WTC11 (cell line): ENCODE data around the gene NEO1. TPM values are rescaled to one million over a fixed set of nuclear protein-coding genes. Genes with fewer than 3 reads are reported as not detected.

Source experiments
- ATAC-seq: fragments of 200-7000 bp; cut with Tn5 transposase; 2 replicates; pipeline ENCODE4 v1.10.0; 2021; ENCODE audit warnings: mild to moderate bottlenecking, moderate library complexity
- CTCF ChIA-PET: fragments of 300-600 bp; sonication (Branson Sonifier 250); formaldehyde crosslinking; loops from one replicate; lab custom pipeline; 2021; ENCODE audit warnings: antibody characterized with exemption; lab: Charles Lee
- POLR2A ChIA-PET: fragments of 350-600 bp; sonication (Branson Sonifier 250); formaldehyde crosslinking; loops from one replicate; lab custom pipeline; 2021; ENCODE audit warnings: antibody characterized with exemption; lab: Charles Lee
- DNase-seq: peaks from one replicate; pipeline ENCODE4 v3.0.0; 2021; ENCODE audit warnings: low spot score
- H3K27ac Mint-ChIP-seq: 2 replicates; pipeline ENCODE4 v1.8.0; 2021; ENCODE audit warnings: mixed read lengths
- H3K27me3 Mint-ChIP-seq: 2 replicates; pipeline ENCODE4 v1.8.0; 2021; ENCODE audit warnings: low read depth, mild to moderate bottlenecking, moderate library complexity, mixed read lengths
- H3K36me3 Mint-ChIP-seq: 2 replicates; pipeline ENCODE4 v1.8.0; 2021; ENCODE audit warnings: mixed read lengths
- H3K4me1 Mint-ChIP-seq: 2 replicates; pipeline ENCODE4 v1.8.0; 2022; ENCODE audit warnings: mixed read lengths
- H3K4me3 Mint-ChIP-seq: 2 replicates; pipeline ENCODE4 v1.8.0; 2021; ENCODE audit warnings: mild to moderate bottlenecking, moderate library complexity, mixed read lengths
- H3K9me3 Mint-ChIP-seq: 2 replicates; pipeline ENCODE4 v1.8.0; 2021; ENCODE audit warnings: mixed read lengths
- CTCF ChIP-seq: fragments of 200-600 bp; IDR thresholded peaks from 2 replicates; pipeline ENCODE4 v1.8.0; 2022; ENCODE audit warnings: antibody characterized with exemption
- EMX1 ChIP-seq: fragments of 250-450 bp; sonication (Bioruptor Pico); IDR thresholded peaks from 2 replicates; pipeline ENCODE4 v1.8.0; 2021; ENCODE audit warnings: mild to moderate bottlenecking
- ETV6 ChIP-seq: sonication (generic); formaldehyde crosslinking; IDR thresholded peaks from 2 replicates; pipeline ENCODE4 v1.8.1; 2022; ENCODE audit warnings: mild to moderate bottlenecking, missing genetic modification reagents
- FOXP1 ChIP-seq: sonication (generic); formaldehyde crosslinking; IDR thresholded peaks from 2 replicates; pipeline ENCODE4 v1.8.0; 2022; ENCODE audit warnings: missing genetic modification reagents, mild to moderate bottlenecking, moderate library complexity, borderline replicate concordance
- GABPB1 ChIP-seq: sonication (generic); formaldehyde crosslinking; IDR thresholded peaks from 2 replicates; pipeline ENCODE4 v1.8.1; 2023; ENCODE audit warnings: mild to moderate bottlenecking, missing genetic modification reagents
- GTF2I ChIP-seq: fragments of 250-450 bp; sonication (Bioruptor Pico); conservative IDR thresholded peaks from 2 replicates; pipeline ENCODE4 v1.4.0; 2021; ENCODE audit warnings: mild to moderate bottlenecking
- HMGA2 ChIP-seq: fragments of 250-450 bp; sonication (Bioruptor Pico); IDR thresholded peaks from 2 replicates; pipeline ENCODE4 v1.4.0; 2021; ENCODE audit warnings: mild to moderate bottlenecking, moderate library complexity
- KAT7 ChIP-seq: sonication (generic); formaldehyde crosslinking; IDR thresholded peaks from 2 replicates; pipeline ENCODE4 v1.8.1; 2023; ENCODE audit warnings: missing genetic modification reagents, mild to moderate bottlenecking, borderline replicate concordance
- MYBL2 ChIP-seq: sonication (generic); formaldehyde crosslinking; IDR thresholded peaks from 2 replicates; pipeline ENCODE4 v1.8.1; 2023; ENCODE audit warnings: mild to moderate bottlenecking, moderate library complexity, missing genetic modification reagents
- NR1H2 ChIP-seq: sonication (generic); formaldehyde crosslinking; IDR thresholded peaks from 2 replicates; pipeline ENCODE4 v1.9.0; 2021; ENCODE audit warnings: mild to moderate bottlenecking, moderate library complexity, missing genetic modification reagents
- OVOL2 ChIP-seq: fragments of 250-450 bp; sonication (Bioruptor Pico); IDR thresholded peaks from 2 replicates; pipeline ENCODE4 v1.9.0; 2021; ENCODE audit warnings: mild to moderate bottlenecking, borderline replicate concordance
- PRRX2 ChIP-seq: fragments of 250-450 bp; sonication (Bioruptor Pico); IDR thresholded peaks from 2 replicates; pipeline ENCODE4 v1.8.0; 2021; ENCODE audit warnings: mild to moderate bottlenecking
- TP53 ChIP-seq: sonication (generic); formaldehyde crosslinking; IDR thresholded peaks from 2 replicates; pipeline ENCODE4 v1.8.1; 2023; ENCODE audit warnings: mild to moderate bottlenecking, missing genetic modification reagents
- ZNF121 ChIP-seq: sonication (generic); formaldehyde crosslinking; IDR thresholded peaks from 2 replicates; pipeline ENCODE4 v1.8.0; 2023; ENCODE audit warnings: missing genetic modification reagents
- ZNF263 ChIP-seq: sonication (generic); formaldehyde crosslinking; IDR thresholded peaks from 2 replicates; pipeline ENCODE4 v1.8.1; 2022; ENCODE audit warnings: low read depth, mild to moderate bottlenecking, moderate library complexity, missing genetic modification reagents
- ZNF423 ChIP-seq: fragments of 250-450 bp; sonication (Bioruptor Pico); IDR thresholded peaks from 2 replicates; pipeline ENCODE4 v2.1.2; 2022; ENCODE audit warnings: mild to moderate bottlenecking, moderate library complexity
- ZNF532 ChIP-seq: fragments of 250-450 bp; sonication (Bioruptor Pico); IDR thresholded peaks from 2 replicates; pipeline ENCODE4 v1.9.0; 2021; ENCODE audit warnings: mild to moderate bottlenecking, borderline replicate concordance
- total RNA-seq: library from RNA; stranded (reverse); gene quantifications from 3 replicates; pipeline ENCODE4 v1.2.3, GENCODE V29; 2021
- TF ChIP-seq, protein P1 (sequence below): sonication (generic); formaldehyde crosslinking; IDR thresholded peaks from 2 replicates; pipeline ENCODE4 v1.8.0; 2022; ENCODE audit warnings: mild to moderate bottlenecking, missing genetic modification reagents
- TF ChIP-seq, protein P2 (sequence below): sonication (generic); formaldehyde crosslinking; IDR thresholded peaks from 2 replicates; pipeline ENCODE4 v1.8.0; 2022; ENCODE audit warnings: mild to moderate bottlenecking, missing genetic modification reagents

The NEO1 gene
- total RNA-seq, 1 experiment from 2014 or later: 37.1 TPM

DNA sequence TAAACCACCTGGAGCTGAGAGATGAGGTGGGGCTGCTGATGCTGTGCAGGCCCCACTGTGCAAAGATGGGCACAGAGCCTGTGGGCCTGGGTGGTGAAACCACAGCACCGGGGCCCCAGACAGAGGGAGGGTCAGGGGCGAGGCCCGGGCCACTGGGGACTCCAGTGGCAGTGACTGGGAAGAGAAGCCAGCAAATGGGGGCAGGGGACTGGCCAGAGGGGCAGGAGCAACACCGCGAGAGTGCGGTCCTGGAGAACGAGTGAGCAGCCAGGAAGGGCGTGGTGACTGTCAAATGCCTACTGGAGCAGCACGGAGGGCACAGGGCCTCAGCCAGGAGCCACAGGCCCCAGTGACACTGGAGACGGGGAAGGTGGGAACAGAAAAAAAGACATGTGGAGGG is 276.7 kb downstream of the NEO1 start (continued):
- TF ChIP-seq CTCF (no peak), FOXP1 (CRISPR knock-in tag) (no peak), ZNF423 (no peak), ZNF532 (CRISPR knock-in tag) (no peak), EMX1 (CRISPR knock-in tag) (no peak)

DNA sequence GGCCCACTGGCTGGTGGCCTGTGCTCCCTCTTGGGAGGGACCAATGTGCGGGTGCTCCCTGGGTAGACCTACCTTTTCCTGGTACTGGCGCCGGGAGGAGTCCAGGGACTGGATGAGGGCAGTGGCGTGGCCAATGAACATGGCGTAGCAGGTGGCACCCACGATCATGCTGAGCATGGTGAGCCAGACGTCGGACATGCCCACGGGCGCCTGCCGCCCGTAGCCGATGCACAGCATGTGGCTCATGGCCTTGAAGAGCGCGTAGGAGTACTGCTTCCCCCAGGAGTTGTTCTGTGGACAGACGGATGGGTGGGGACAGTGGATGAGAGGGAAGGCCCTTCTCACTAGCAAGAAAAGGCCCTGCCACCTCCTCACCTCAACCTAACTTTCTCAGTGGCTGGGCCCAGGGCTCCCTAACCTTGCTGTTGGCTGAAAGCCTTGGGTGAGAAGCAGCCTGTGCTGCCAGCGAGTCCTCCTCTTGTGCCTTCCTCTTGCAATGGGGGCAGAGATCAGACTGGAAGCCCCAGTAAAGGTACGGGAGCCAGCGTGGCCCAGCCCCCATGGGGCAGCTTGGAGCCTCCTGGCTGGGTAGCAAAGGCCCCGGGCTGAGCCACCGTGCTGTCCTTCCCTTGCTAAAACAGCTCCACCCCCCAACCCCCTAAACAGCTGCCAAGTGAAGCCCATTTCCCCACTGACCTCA is 277.4 kb downstream of the NEO1 start:
- H3K9me3 Mint-ChIP-seq: no peaks in the 10 kb centered on the region
- no peaks in the 10 kb centered on the region for H3K27me3 Mint-ChIP-seq
- no peak for ATAC-seq
- POLR2A ChIA-PET: no interaction called here
- H3K27ac Mint-ChIP-seq: no peak overlapping the region
- DNase-seq: peak; percentile 7
- 0 out of 2 replicates have a peak, but pooled peaks cover 3% of the 10 kb centered on the region for H3K4me1 Mint-ChIP-seq
- no peak overlapping the region for H3K4me3 Mint-ChIP-seq
- no peaks in the 10 kb centered on the region for H3K36me3 Mint-ChIP-seq
- CTCF ChIA-PET: interaction anchor here (1.3 kb wide), 1 partner anchor 307 kb away, joined by 4 read pairs; no protein-coding TSS in a partner anchor
- TF ChIP-seq HMGA2 (CRISPR knock-in tag): no peak
- no peak for TF ChIP-seq ZNF263 (CRISPR knock-in tag)
- no peak for TF ChIP-seq KAT7 (CRISPR knock-in tag)
- TF ChIP-seq NR1H2 (CRISPR knock-in tag): no peak
- TF ChIP-seq PRRX2 (CRISPR knock-in tag): no peak
- TF ChIP-seq, protein P1, sequence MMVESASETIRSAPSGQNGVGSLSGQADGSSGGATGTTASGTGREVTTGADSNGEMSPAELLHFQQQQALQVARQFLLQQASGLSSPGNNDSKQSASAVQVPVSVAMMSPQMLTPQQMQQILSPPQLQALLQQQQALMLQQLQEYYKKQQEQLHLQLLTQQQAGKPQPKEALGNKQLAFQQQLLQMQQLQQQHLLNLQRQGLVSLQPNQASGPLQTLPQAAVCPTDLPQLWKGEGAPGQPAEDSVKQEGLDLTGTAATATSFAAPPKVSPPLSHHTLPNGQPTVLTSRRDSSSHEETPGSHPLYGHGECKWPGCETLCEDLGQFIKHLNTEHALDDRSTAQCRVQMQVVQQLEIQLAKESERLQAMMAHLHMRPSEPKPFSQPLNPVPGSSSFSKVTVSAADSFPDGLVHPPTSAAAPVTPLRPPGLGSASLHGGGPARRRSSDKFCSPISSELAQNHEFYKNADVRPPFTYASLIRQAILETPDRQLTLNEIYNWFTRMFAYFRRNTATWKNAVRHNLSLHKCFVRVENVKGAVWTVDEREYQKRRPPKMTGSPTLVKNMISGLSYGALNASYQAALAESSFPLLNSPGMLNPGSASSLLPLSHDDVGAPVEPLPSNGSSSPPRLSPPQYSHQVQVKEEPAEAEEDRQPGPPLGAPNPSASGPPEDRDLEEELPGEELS (CRISPR knock-in tag): no peak
- TF ChIP-seq, protein P2, sequence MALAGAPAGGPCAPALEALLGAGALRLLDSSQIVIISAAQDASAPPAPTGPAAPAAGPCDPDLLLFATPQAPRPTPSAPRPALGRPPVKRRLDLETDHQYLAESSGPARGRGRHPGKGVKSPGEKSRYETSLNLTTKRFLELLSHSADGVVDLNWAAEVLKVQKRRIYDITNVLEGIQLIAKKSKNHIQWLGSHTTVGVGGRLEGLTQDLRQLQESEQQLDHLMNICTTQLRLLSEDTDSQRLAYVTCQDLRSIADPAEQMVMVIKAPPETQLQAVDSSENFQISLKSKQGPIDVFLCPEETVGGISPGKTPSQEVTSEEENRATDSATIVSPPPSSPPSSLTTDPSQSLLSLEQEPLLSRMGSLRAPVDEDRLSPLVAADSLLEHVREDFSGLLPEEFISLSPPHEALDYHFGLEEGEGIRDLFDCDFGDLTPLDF (CRISPR knock-in tag): no peak
- no peak for TF ChIP-seq TP53
- TF ChIP-seq EMX1 (CRISPR knock-in tag): no peak
- TF ChIP-seq GTF2I (CRISPR knock-in tag): no peak
- TF ChIP-seq ZNF121: no peak
- no peak for TF ChIP-seq ETV6
- no peak for TF ChIP-seq GABPB1
- TF ChIP-seq OVOL2 (CRISPR knock-in tag): no peak
- TF ChIP-seq ZNF423: no peak
- TF ChIP-seq MYBL2 (CRISPR knock-in tag): no peak
- TF ChIP-seq, all 79 proteins: peak for 0
